ENCODE measurements around the gene NKAPD1. TPM values are rescaled to one million over a fixed set of nuclear protein-coding genes. Genes with fewer than 3 reads are reported as not detected.
A peak's percentile ranks its signal among the peaks of the same experiment; 100 is the strongest.

Gene NKAPD1
- total and polyA plus RNA-seq, 2 donors (not counting 1 experiment from before 2014, with no cell fraction given): 25.8 to 27.5 TPM

DNA sequence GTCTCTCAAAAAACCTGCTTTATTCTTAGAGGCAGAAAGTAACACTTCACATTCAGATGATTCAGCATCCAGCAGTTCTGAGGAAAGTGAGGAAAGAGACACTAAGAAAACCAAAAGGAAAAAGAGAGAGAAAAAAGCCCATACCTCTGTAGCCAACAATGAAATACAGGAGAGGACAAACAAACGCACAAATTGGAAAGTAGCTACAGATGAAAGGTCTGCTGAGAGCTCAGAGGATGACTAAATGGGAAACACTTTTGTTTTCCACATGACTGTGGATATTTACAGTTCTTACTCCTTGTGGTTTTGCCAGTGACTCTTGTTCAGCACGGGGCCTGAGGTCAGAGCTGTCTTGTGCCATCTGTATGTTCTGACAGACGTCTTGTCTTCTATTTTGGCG is 8.6 kb downstream of the NKAPD1 start:
- Histone ChIP-seq H3K4me2 (ENCODE audit: extremely low read depth, insufficient read depth, low read length) (no peak overlapping the region), H3K4me3 (replicated peaks in 1 of 4; ENCODE audit: control extremely low read depth in 1 of 4, insufficient read depth in 1 of 4, low read depth in 3 of 4, low read length in 4 of 4) (no peak overlapping the region), H3K4me1 (ENCODE audit: control insufficient read depth, extremely low read depth, insufficient read depth, low read length) (no peaks in the 10 kb centered on the region), H2AFZ (ENCODE audit: low read length) (no peak overlapping the region), H3K79me2 (ENCODE audit: control insufficient read depth, insufficient read depth, low read length) (peaks cover 27% of the 10 kb centered on the region), H3K9ac (ENCODE audit: insufficient read depth, low read length) (no peak overlapping the region), H4K20me1 (ENCODE audit: control insufficient read depth, extremely low read depth, insufficient read depth, low read length) (no peaks in the 10 kb centered on the region), H3K27ac (ENCODE audit: insufficient read depth, low read length) (peak overlapping the region; percentile 48), H3K36me3 (ENCODE audit: control insufficient read depth, insufficient read depth, low read length) (peaks cover 6% of the 10 kb centered on the region), H3K9me3 (ENCODE audit: control insufficient read depth, insufficient read depth, low read depth, low read length) (no peaks in the 10 kb centered on the region), H3K27me3 (ENCODE audit: control insufficient read depth, insufficient read depth, low read length) (no peaks in the 10 kb centered on the region)
- DNase-seq (ENCODE audit: low read depth in 2 of 2): peak; percentile 53 to 54
- TF ChIP-seq EZH2 (IDR thresholded peaks at IDR 0.05; ENCODE audit: low read length, missing control alignments): no peak
- TF ChIP-seq, protein P1, sequence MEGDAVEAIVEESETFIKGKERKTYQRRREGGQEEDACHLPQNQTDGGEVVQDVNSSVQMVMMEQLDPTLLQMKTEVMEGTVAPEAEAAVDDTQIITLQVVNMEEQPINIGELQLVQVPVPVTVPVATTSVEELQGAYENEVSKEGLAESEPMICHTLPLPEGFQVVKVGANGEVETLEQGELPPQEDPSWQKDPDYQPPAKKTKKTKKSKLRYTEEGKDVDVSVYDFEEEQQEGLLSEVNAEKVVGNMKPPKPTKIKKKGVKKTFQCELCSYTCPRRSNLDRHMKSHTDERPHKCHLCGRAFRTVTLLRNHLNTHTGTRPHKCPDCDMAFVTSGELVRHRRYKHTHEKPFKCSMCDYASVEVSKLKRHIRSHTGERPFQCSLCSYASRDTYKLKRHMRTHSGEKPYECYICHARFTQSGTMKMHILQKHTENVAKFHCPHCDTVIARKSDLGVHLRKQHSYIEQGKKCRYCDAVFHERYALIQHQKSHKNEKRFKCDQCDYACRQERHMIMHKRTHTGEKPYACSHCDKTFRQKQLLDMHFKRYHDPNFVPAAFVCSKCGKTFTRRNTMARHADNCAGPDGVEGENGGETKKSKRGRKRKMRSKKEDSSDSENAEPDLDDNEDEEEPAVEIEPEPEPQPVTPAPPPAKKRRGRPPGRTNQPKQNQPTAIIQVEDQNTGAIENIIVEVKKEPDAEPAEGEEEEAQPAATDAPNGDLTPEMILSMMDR (conservative IDR thresholded peaks at IDR 0.05 in 1 of 2, IDR thresholded peaks at IDR 0.05 in 1 of 2; ENCODE audit: low read depth in 1 of 2, low read length in 2 of 2): no peak

DNA sequence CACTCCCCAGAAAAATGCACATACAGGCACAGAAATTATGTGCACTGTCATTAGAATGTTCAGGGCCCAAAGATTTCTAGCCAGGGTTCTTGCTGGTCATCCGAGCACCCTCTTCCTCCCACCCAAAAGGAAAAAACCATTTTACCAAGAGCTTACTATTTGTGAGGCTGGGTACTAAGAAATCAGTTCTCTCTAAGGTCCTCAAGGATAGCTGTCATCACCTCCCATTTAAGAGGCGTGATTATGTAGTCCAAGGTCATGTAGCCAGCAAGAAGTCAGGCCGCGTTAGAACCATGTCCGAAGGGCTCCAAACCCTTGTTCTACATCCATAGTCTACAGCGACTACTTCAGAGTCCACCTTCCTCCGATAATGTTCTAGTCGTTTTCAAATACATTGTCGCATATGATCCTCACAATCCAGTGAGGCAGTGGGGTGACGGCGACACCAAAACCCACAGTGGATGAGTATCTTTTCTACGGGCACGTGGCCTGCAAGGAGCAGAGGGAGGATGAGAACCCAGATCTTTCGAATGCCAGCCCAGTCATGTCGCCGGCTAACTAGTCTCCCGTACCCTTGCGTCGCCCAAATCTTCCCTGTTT is 11.8 kb downstream of the NKAPD1 start:
- Histone ChIP-seq H4K20me1 (ENCODE audit: control insufficient read depth, extremely low read depth, insufficient read depth, low read length) (no peaks in the 10 kb centered on the region), H3K4me1 (ENCODE audit: control insufficient read depth, extremely low read depth, insufficient read depth, low read length) (no peaks in the 10 kb centered on the region), H3K4me2 (ENCODE audit: extremely low read depth, insufficient read depth, low read length) (peak overlapping the region; percentile 84), H3K79me2 (ENCODE audit: control insufficient read depth, insufficient read depth, low read length) (peaks cover 35% of the 10 kb centered on the region), H3K27me3 (ENCODE audit: control insufficient read depth, insufficient read depth, low read length) (no peaks in the 10 kb centered on the region), H3K4me3 (replicated peaks in 1 of 4; ENCODE audit: control extremely low read depth in 1 of 4, insufficient read depth in 1 of 4, low read depth in 3 of 4, low read length in 4 of 4) (peak overlapping the region; percentile 84 to 100 (median 95)), H3K9me3 (ENCODE audit: control insufficient read depth, insufficient read depth, low read depth, low read length) (no peaks in the 10 kb centered on the region), H2AFZ (ENCODE audit: low read length) (peak overlapping the region; percentile 88), H3K9ac (ENCODE audit: insufficient read depth, low read length) (peak overlapping the region; percentile 73), H3K36me3 (ENCODE audit: control insufficient read depth, insufficient read depth, low read length) (peaks cover 6% of the 10 kb centered on the region), H3K27ac (ENCODE audit: insufficient read depth, low read length) (peak overlapping the region; percentile 73)
- peak; percentile 27 to 36 for DNase-seq (ENCODE audit: low read depth in 2 of 2)
- TF ChIP-seq, protein P1 (conservative IDR thresholded peaks at IDR 0.05 in 1 of 2, IDR thresholded peaks at IDR 0.05 in 1 of 2; ENCODE audit: low read depth in 1 of 2, low read length in 2 of 2): no peak
- TF ChIP-seq EZH2 (IDR thresholded peaks at IDR 0.05; ENCODE audit: low read length, missing control alignments): no peak

DNA sequence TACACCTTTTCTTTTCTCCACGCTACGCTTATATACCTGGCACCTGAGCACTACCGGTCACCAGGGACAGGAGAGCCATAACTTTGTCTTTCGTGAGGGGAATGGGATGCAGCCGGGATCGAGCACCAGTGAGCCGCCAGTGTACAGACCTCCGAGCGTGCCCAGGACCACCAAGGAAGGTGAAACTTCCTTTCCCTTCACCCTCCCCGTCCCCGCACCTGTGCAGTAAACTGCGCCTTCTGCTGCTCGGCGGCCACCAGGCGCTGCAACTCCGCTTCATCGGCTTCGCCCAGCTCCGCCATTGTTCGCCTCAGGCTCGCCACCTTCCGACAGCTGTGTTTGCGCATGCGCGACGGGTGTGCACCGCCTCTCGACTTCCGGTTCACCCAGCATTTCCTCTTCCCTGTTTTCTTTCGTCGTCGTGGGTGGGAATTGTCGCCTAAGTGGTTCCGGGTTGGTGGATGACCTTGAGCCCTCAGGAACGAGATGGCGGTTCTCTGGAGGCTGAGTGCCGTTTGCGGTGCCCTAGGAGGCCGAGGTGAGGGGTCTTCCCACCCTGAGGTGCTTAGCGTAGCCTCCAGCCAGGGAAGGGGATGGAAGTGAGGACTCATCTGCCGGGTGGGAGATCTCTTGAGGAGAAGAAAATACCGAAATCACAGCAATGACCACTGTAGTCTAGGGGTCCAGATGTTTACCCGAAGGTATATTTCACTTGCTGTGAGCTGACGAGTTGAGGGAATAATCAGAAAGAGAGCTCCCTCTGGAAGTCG is 12.5 kb downstream of the NKAPD1 start, which contains the start of the genes SDHD and TIMM8B:
Gene SDHD (plus strand): TSS at position 452 of the 770 bp plus-strand sequence. CDS start 35 bp downstream, at position 487.
Gene TIMM8B (minus strand): TSS at position 335 of the 770 bp plus-strand sequence. CDS start 33 bp downstream, at position 302.
- Histone ChIP-seq H3K79me2 (ENCODE audit: control insufficient read depth, insufficient read depth, low read length) (peaks cover 35% of the 10 kb centered on the region), H3K36me3 (ENCODE audit: control insufficient read depth, insufficient read depth, low read length) (peaks cover 6% of the 10 kb centered on the region), H3K27ac (ENCODE audit: insufficient read depth, low read length) (peak within 1 kb of the TSS; percentile 87)

More for the DNA sequence above, 12.5 kb downstream of the NKAPD1 start, which contains the start of the genes SDHD and TIMM8B:
- H3K27me3 ChIP-seq (ENCODE audit: control insufficient read depth, insufficient read depth, low read length): no peaks in the 10 kb centered on the region
- H3K9me3 ChIP-seq (ENCODE audit: control insufficient read depth, insufficient read depth, low read depth, low read length): no peaks in the 10 kb centered on the region
- TF ChIP-seq, protein P1 (conservative IDR thresholded peaks at IDR 0.05 in 1 of 2, IDR thresholded peaks at IDR 0.05 in 1 of 2; ENCODE audit: low read depth in 1 of 2, low read length in 2 of 2): peak in 1 of 2 donors; percentile 41
- no peak for TF ChIP-seq EZH2 (IDR thresholded peaks at IDR 0.05; ENCODE audit: low read length, missing control alignments)
- peak within 1 kb of the TSS; percentile 73 for H3K9ac ChIP-seq (ENCODE audit: insufficient read depth, low read length)
- H3K4me1 ChIP-seq (ENCODE audit: control insufficient read depth, extremely low read depth, insufficient read depth, low read length): no peaks in the 10 kb centered on the region
- DNase-seq (ENCODE audit: low read depth in 2 of 2): peak; percentile 91 to 98
- H3K4me3 ChIP-seq (replicated peaks in 1 of 4; ENCODE audit: control extremely low read depth in 1 of 4, insufficient read depth in 1 of 4, low read depth in 3 of 4, low read length in 4 of 4): peak within 1 kb of the TSS; percentile 84 to 100 (median 95)
- H4K20me1 ChIP-seq (ENCODE audit: control insufficient read depth, extremely low read depth, insufficient read depth, low read length): no peaks in the 10 kb centered on the region
- H2AFZ ChIP-seq (ENCODE audit: low read length): peak within 1 kb of the TSS; percentile 88
- peak within 1 kb of the TSS; percentile 92 for H3K4me2 ChIP-seq (ENCODE audit: extremely low read depth, insufficient read depth, low read length)

Measured in fibroblast of lung (primary cell).